Measurements from ENCODE around the gene CHIA. TPM values are rescaled to one million over a fixed set of nuclear protein-coding genes. Genes with fewer than 3 reads are reported as not detected.

CHIA gene
- total and polyA plus RNA-seq, 2 of the 13 experiments (the other 11 are each of a cell fraction or from before 2014, with no cell fraction given), result not detected

DNA sequence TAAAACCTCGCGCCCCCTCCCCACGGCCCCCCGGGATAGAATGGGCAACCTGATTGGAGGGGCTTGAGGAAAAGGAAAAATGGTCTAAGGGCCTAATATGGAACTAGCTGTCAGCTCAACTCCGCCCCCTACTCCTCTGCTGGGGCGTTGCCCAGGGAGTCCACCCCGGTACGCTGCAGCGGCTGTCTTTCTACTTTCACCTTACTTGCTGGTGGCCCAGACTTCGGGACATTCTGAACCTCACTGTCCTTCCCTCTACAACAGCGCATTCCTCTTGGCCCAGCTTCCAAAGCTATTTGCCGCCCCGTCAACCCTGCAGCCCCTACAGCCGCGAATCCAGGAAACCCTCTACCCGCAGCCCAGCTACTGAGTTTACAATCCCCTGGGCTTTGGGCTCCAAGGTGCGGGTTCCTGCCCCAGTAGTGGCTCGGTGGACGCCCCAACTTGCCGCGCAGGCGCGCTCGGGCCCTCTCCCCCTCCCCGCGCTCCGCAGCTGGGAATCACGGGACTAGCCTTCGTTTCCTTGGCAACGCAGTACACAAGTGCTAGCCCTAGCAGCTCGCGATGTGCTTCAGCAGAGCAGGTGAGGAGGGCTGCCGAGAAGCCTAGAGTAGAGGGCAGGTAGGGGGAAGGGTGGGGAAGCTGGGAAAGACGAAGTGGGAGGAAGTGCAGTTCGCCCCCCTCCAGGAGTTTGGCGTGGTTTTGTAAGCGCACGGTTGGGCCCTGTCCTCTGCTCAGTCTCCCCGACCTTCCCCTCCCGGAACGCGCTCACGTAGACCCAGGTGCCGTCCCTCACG, 55.6 kb downstream of the CHIA start (continued):
- TF ChIP-seq TCF12 (IDR thresholded peaks at IDR 0.05), result no peak
- TF ChIP-seq TCF12 (CRISPR knock-in tag; IDR thresholded peaks at IDR 0.05), result no peak
- TF ChIP-seq NFE2L2 (IDR thresholded peaks at IDR 0.05; ENCODE audit: low read length), result no peak
- peak; percentile 64; the same call in 1 of the 2 replicates for TF ChIP-seq SP4 (CRISPR knock-in tag; IDR thresholded peaks at IDR 0.05)
- no peak for TF ChIP-seq ZNF20 (CRISPR knock-in tag; IDR thresholded peaks at IDR 0.05)
- TF ChIP-seq TMF1 (CRISPR knock-in tag; IDR thresholded peaks at IDR 0.05; ENCODE audit: low read depth), result no peak
- no peak for TF ChIP-seq ZFP36L2 (CRISPR knock-in tag; IDR thresholded peaks at IDR 0.05)
- no peak for TF ChIP-seq KLF11 (CRISPR knock-in tag; IDR thresholded peaks at IDR 0.05)
- no peak for TF ChIP-seq ZFP41 (CRISPR knock-in tag; IDR thresholded peaks at IDR 0.05; ENCODE audit: borderline replicate concordance)
- no peak for TF ChIP-seq HOXA9 (CRISPR knock-in tag; IDR thresholded peaks at IDR 0.05; ENCODE audit: borderline replicate concordance)
- no peak for TF ChIP-seq IKZF4 (CRISPR knock-in tag; IDR thresholded peaks at IDR 0.05; ENCODE audit: borderline replicate concordance, low read depth, not compliant biosample characterization)
- no peak for TF ChIP-seq FOXK1 (CRISPR knock-in tag; IDR thresholded peaks at IDR 0.05; ENCODE audit: borderline replicate concordance, low read depth)
- no peak for TF ChIP-seq ZNF180 (CRISPR knock-in tag; IDR thresholded peaks at IDR 0.05; ENCODE audit: borderline replicate concordance, low read depth)
- no peak for TF ChIP-seq ZNF597 (CRISPR knock-in tag; IDR thresholded peaks at IDR 0.05)
- no peak for TF ChIP-seq ZNF383 (CRISPR knock-in tag; IDR thresholded peaks at IDR 0.05; ENCODE audit: borderline replicate concordance)
- TF ChIP-seq MXD4 (CRISPR knock-in tag; IDR thresholded peaks at IDR 0.05), result no peak
- 0 out of 2 replicates have a peak, but pooled peaks have one; percentile 42 for TF ChIP-seq ZNF773 (CRISPR knock-in tag; IDR thresholded peaks at IDR 0.05; ENCODE audit: borderline replicate concordance)
- TF ChIP-seq SUZ12 (IDR thresholded peaks at IDR 0.05; ENCODE audit: low read depth, low read length), result no peak
- TF ChIP-seq, protein P1, sequence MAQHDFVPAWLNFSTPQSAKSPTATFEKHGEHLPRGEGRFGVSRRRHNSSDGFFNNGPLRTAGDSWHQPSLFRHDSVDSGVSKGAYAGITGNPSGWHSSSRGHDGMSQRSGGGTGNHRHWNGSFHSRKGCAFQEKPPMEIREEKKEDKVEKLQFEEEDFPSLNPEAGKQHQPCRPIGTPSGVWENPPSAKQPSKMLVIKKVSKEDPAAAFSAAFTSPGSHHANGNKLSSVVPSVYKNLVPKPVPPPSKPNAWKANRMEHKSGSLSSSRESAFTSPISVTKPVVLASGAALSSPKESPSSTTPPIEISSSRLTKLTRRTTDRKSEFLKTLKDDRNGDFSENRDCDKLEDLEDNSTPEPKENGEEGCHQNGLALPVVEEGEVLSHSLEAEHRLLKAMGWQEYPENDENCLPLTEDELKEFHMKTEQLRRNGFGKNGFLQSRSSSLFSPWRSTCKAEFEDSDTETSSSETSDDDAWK (CRISPR knock-in tag; IDR thresholded peaks at IDR 0.05), result no peak
- TF ChIP-seq YEATS2 (CRISPR knock-in tag; IDR thresholded peaks at IDR 0.05; ENCODE audit: borderline replicate concordance), result no peak
- TF ChIP-seq ZNF207 (IDR thresholded peaks at IDR 0.05; ENCODE audit: borderline replicate concordance), result no peak
- TF ChIP-seq HNF1B (CRISPR knock-in tag; IDR thresholded peaks at IDR 0.05), result peak; percentile 81
- TF ChIP-seq, protein P2, sequence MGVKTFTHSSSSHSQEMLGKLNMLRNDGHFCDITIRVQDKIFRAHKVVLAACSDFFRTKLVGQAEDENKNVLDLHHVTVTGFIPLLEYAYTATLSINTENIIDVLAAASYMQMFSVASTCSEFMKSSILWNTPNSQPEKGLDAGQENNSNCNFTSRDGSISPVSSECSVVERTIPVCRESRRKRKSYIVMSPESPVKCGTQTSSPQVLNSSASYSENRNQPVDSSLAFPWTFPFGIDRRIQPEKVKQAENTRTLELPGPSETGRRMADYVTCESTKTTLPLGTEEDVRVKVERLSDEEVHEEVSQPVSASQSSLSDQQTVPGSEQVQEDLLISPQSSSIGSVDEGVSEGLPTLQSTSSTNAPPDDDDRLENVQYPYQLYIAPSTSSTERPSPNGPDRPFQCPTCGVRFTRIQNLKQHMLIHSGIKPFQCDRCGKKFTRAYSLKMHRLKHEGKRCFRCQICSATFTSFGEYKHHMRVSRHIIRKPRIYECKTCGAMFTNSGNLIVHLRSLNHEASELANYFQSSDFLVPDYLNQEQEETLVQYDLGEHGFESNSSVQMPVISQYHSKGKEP (CRISPR knock-in tag; IDR thresholded peaks at IDR 0.05), result no peak
- peak; percentile 36; the same call in 1 of the 2 replicates for TF ChIP-seq ZBTB38 (CRISPR knock-in tag; IDR thresholded peaks at IDR 0.05)
- no peak for TF ChIP-seq SKI (IDR thresholded peaks at IDR 0.05; ENCODE audit: partially characterized antibody)
- TF ChIP-seq HDAC1 (CRISPR knock-in tag; IDR thresholded peaks at IDR 0.05), result peak; percentile 73

All from HepG2 (cell line).